GM18951 (cell line): ENCODE results near the gene DUS1L.

Source experiments
- POLR2A ChIP-seq: IDR thresholded peaks from 4 replicates; pipeline ENCODE4 v1.6.1; 2011; ENCODE audit warnings: mild to moderate bottlenecking; ENCODE audit not compliant: insufficient read length, insufficient read depth; ENCODE audit errors: extremely low read depth
- in situ Hi-C: fragments of 300-500 bp; cut with MboI; formaldehyde crosslinking; loops from one replicate; pipeline ENCODE4 v1.12.0; 2022; ENCODE audit warnings: low sequenced_read_pairs, mixed read lengths, inconsistent platforms; ENCODE audit not compliant: unreplicated experiment

DUS1L gene

DNA sequence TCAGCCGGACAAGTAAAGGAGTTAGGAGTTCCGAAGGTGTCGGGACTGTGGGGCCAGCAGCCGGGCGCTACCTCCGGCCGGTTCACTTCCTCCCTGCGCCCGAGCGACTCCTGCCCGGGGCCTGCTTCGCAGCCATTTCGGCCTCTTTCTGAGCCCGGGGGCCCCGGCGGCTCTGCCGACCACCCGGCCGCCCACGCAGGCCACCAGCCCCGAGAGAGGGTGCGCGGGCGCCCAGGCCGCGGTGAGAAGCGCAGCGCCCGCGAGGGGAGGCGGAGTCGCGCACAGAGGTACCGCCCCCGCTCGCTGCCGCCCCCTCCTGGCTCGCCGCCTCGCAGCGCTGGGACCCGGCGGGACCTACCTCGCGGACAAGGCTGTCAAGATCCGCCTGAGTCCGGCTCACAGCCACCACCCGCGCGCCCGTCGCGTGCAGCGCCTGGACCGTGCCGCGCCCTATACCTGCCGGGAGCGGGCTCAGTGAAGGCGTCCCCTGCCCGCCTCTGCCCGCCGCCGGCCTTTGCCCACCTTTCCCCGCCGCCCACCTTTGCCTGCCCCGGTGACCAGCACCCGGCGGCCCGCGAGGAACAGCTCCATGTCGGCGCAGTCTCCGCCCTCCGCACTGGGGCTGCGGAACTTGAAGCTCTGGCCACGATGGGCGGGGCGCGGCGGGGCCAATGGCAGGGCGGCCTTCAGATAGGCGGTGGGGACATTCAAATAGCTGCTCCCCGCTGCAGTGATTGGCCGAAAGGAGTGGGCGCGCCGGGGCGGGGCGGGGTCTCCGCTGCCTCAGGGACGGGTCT is 28.3 kb downstream of the DUS1L start, which contains the start of gene DCXR:
DCXR (minus strand) TSS at position 606 of the 797 bp plus-strand sequence; CDS start at position 591, 15 bp downstream.
- TF ChIP-seq POLR2A = peak; percentile 98
- in situ Hi-C loops = loop anchor here (25.0 kb wide), 1 partner anchor 125 kb away; no protein-coding TSS in a partner anchor

DNA sequence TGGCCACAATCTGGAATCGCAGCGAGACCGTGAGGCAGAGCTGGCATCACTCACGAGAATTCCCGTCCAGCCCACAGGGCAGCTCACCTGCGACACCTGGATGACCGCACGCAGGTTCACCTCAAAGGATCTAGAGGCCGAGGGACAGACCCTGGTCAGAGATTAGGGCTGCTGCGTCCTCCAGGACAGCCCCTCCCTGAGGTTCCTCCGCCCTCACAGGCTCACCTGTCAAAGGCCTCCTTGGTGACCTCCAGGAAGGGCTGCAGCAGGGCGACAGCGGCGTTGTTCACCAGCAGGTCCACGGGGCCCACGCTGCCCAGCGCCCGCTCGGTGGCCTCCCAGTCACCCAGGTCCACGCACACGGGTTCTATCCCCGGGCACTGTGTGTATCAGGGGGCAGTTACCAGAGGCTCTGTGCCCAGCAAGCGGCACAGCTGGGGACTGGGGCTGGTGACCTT is 28.9 kb downstream of the DUS1L start:
- in situ Hi-C loops = loop anchor here (25.0 kb wide), 1 partner anchor 126 kb away; no protein-coding TSS in a partner anchor
- no peak for TF ChIP-seq POLR2A

DNA sequence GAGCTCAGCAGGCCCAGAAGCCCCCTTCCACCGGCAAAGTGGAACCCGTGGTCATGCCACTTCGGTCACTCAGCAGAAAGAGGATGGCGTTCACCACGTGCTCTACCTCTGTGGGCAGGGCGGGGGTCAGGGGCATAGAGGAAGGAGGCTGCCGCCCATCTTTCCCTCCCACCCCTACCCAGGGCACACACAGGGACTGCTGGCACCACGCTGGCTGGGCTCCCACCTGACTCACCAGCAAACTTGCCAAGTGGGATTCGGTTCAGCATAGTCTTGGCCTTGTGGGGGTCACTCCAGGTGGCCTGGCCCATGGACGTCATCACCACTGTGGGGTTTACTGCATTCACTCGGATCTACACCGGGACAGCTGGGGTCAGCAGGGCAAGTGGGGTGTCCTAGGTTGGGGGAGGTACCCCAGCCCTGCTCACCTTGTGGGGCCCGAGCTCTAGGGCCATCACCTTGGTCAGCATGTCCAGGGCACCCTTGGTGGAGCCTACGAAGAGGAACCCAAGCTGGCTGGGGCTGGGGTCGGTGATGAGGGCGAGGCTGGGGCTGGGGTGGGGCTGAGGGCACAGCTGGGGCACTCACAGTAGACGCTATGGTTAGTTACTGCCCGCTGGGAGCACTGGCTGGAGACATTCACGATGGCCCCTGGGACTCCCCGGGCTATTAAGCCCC is 29.5 kb downstream of the DUS1L start:
- in situ Hi-C loops = loop anchor here (25.0 kb wide), 1 partner anchor 126 kb away; no protein-coding TSS in a partner anchor
- no peak for TF ChIP-seq POLR2A

- in situ Hi-C loops = loop anchor here (25.0 kb wide), 1 partner anchor 127 kb away; no protein-coding TSS in a partner anchor
- TF ChIP-seq POLR2A = no peak
Observed at GRCh38 chr17:82035488-82035887, 30.1 kb downstream of the DUS1L start.

DNA sequence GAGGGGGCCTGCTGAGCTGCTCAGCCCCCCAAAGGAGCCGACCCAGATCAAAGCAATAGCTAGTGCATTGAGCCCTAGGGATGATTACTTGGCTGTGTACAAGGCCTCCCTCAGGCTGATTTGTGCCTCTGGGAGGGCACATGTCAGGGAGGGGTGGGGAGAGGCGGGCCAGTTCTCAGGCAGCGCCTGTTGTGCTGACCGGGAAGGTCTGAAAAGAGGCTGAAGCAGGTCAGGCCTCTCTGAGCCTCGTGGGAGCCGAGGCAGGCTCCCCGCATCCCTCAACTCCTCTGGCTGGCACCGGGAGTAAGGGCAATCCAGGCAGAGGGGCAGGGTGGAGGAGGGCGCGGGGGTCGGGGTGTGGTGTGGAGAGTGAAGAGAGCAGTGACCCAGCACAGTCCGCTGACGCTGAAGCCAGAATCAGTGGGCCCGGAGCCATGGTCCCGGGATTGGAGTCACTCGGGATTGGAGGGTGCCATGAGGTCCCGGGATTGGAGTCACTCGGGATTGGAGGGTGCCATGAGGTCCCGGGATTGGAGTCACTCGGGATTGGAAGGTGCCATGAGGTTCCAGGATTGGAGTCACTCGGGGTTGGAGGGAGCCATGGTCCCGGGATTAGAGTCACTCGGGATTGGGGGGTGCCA is 31.1 kb downstream of the DUS1L start:
- no peak for TF ChIP-seq POLR2A
- in situ Hi-C loops = loop anchor here (25.0 kb wide), 1 partner anchor 128 kb away; no protein-coding TSS in a partner anchor

- TF ChIP-seq POLR2A = no peak
- in situ Hi-C loops = loop anchor here (25.0 kb wide), 1 partner anchor 129 kb away; no protein-coding TSS in a partner anchor
Observed at GRCh38 chr17:82033359-82034085, 32.1 kb downstream of the DUS1L start.

- no peak for TF ChIP-seq POLR2A
- in situ Hi-C loops = loop anchor here (25.0 kb wide), 1 partner anchor 130 kb away; no protein-coding TSS in a partner anchor
Observed at GRCh38 chr17:82031885-82032627, 33.5 kb downstream of the DUS1L start.

- in situ Hi-C loops = loop anchor here (25.0 kb wide), 1 partner anchor 131 kb away; no protein-coding TSS in a partner anchor
Observed at GRCh38 chr17:82031303-82031884, 34.2 kb downstream of the DUS1L start, which contains the start of gene RAC3. RAC3 (plus strand) TSS chr17:82031678; CDS start chr17:82031762, 84 bp downstream.

GRCh38 chr17:82030470-82031302 is 34.9 kb downstream of the DUS1L start:
- TF ChIP-seq POLR2A = peak; percentile 18
- in situ Hi-C loops = loop anchor here (25.0 kb wide), 1 partner anchor 132 kb away; no protein-coding TSS in a partner anchor

More at GRCh38 chr17:82031303-82031884, 34.2 kb downstream of the DUS1L start, which contains the start of gene RAC3:
- TF ChIP-seq POLR2A = no peak

DNA sequence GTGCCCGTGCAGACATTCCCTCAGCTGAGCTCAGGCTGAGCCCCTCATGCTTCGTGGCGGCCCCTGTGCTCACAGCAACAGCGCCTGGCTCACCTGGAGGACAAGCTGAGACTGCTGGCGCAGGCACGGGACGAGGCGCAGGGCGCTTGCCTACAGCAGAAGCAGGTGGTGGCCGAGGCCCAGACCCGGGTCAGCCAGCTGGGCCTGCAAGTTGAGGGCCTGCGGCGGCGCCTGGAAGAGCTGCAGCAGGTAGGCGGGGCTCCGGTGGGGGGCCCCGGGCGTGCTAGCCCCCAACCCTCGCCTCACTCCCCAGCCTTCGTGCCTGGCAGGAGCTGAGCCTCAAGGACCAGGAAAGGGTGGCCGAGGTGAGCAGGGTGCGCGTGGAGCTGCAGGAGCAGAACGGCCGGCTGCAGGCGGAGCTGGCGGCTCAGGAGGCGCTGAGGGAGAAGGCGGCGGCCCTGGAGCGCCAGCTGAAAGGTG is 35.6 kb downstream of the DUS1L start:
- in situ Hi-C loops = loop anchor here (25.0 kb wide), 1 partner anchor 132 kb away; no protein-coding TSS in a partner anchor
- TF ChIP-seq POLR2A = no peak
